ENCODE data around the gene PTPRB.

The PTPRB gene

DNA sequence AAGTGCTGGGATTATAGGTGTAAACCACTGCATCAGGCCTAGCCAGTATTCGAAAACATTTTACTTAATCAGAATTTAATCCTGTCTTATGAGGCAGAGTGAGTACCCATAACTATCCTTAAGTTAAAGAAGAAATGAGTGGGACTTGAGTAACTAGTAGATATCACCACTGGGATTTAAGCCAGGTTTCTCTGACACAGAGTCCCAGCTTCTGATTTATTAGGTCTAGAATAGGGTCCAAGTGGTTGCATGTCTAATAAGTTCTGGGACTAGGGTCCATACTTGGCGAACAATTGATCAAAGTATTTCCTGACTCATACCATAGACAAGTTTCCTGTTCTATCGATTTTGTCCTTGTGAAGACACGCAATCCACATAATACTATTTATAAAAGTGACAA is 18.9 kb downstream of the PTPRB start:
- H3K4me3 ChIP-seq (replicated peaks; ENCODE audit: low read depth, low read length): no peak overlapping the region
- TF ChIP-seq, protein P1, sequence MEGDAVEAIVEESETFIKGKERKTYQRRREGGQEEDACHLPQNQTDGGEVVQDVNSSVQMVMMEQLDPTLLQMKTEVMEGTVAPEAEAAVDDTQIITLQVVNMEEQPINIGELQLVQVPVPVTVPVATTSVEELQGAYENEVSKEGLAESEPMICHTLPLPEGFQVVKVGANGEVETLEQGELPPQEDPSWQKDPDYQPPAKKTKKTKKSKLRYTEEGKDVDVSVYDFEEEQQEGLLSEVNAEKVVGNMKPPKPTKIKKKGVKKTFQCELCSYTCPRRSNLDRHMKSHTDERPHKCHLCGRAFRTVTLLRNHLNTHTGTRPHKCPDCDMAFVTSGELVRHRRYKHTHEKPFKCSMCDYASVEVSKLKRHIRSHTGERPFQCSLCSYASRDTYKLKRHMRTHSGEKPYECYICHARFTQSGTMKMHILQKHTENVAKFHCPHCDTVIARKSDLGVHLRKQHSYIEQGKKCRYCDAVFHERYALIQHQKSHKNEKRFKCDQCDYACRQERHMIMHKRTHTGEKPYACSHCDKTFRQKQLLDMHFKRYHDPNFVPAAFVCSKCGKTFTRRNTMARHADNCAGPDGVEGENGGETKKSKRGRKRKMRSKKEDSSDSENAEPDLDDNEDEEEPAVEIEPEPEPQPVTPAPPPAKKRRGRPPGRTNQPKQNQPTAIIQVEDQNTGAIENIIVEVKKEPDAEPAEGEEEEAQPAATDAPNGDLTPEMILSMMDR (IDR thresholded peaks at IDR 0.05; ENCODE audit: low read length, missing control alignments): no peak
- DNase-seq (ENCODE audit: low read depth): no peak

DNA sequence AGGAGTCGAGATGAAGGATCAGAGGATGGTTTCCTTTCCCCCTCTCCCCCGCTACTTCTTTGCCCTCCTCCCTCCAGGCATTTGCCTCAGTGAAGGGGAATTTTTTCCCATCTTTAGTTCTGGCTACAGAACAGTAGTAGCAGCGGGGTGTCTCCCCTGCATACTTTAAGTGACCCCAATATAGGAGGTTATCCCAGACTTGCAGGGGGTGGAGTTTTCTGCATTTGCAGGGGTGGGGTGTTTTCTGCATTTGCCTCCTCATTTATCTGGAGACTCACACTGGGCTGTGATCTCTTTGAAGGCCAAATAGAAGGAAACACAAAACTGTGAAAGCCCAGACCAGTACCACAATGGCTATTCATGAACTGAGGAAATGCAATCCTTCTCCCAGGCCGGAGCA is 19.8 kb downstream of the PTPRB start:
- TF ChIP-seq, protein P1 (IDR thresholded peaks at IDR 0.05; ENCODE audit: low read length, missing control alignments): no peak
- no peak overlapping the region for H3K4me3 ChIP-seq (replicated peaks; ENCODE audit: low read depth, low read length)
- no peak for DNase-seq (ENCODE audit: low read depth)

DNA sequence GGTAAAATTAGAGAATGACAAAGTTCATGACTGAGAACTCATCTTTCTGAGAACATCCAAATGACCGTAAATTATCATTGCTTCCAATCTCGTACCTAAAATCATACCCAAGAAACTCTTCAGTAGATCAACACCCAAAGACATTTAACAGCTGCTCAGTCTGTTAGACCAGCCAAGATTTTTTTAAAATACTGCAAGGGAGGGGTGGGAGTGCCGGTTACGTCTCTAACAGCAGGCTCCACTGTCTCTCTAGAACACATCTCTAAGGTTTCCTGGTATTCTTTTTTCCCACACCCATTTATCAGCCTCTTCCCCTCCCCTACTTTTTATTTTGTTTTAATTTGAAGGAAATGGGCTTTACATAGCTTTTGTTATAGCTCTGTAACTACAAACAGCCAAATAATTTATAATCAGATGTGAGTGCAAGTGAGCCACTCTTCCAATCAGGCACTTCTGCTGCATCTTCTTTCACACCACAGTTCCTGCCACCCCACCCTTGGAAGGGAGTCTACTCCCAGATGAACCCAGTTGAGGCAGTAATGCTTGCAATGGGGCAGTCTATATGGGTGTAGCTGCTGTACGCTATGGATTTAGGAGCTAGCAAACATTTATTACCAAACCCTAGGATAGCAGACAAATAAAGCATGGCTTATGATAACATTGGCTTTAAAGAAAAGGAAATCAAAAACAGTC is 21.9 kb downstream of the PTPRB start:
- H3K4me3 ChIP-seq (replicated peaks; ENCODE audit: low read depth, low read length): no peak overlapping the region
- DNase-seq (ENCODE audit: low read depth): no peak
- TF ChIP-seq, protein P1 (IDR thresholded peaks at IDR 0.05; ENCODE audit: low read length, missing control alignments): no peak

DNA sequence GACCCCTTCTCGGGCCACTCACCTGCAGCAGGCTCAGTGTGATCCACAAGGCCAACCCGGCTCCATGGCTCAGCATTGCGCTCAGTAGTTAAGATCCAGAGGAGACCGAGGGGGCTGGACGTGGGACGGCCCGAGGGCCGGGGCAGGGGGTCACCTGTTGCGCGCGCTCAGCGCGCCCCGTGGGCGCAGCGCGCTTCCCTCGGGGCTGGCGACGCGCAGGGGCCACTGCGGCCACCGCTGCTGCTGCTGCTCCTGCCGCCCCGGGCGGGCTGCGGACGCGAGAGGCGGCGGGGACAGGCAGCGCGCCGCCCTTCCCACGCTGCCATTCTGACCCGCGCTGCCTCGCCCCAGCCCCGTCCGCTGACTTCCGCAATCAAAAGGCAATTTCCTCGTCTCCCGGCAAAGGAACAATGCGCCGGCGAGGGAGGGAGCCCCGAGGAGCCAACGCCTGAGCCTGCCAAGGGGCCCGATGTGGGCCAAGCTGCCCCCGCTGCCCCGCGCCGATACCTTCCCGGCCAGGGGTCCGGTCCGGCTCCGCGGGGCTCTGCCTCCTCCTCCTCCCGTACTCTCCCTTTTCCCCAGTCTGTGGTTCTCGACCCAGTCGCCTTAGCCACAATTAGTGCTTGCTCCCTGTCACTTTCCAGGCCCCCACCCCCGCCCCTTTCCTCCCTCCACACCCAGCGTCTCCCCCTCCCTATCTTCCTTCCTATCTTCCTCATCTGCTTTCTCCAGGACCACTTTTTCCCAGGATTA is 27.3 kb downstream of the PTPRB start:
- peak overlapping the region; percentile 57 for H3K4me3 ChIP-seq (replicated peaks; ENCODE audit: low read depth, low read length)
- peak; percentile 38 for DNase-seq (ENCODE audit: low read depth)
- TF ChIP-seq, protein P1 (IDR thresholded peaks at IDR 0.05; ENCODE audit: low read length, missing control alignments): no peak

DNA sequence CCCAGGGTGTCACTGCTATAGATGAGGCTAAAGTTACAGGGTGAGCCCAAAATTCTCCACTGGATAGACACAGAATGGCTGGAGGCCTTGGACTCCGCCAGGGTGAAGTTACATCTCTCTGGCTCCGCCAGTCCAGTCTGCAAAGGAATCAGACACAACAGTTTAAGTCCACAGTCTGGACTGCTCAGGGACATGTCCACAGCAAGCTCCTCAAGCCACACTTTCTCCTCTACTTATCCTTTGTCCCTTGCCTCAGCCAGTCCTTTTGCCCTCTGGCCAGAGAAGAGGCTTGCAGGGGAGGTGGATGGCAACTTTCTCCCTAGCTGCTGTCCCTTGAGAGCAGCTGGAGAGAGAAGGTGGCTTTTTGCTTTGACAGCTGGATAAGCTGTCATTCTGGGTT is 28.0 kb downstream of the PTPRB start:
- H3K4me3 ChIP-seq (replicated peaks; ENCODE audit: low read depth, low read length): peak overlapping the region; percentile 57
- no peak for DNase-seq (ENCODE audit: low read depth)
- TF ChIP-seq, protein P1 (IDR thresholded peaks at IDR 0.05; ENCODE audit: low read length, missing control alignments): no peak

DNA sequence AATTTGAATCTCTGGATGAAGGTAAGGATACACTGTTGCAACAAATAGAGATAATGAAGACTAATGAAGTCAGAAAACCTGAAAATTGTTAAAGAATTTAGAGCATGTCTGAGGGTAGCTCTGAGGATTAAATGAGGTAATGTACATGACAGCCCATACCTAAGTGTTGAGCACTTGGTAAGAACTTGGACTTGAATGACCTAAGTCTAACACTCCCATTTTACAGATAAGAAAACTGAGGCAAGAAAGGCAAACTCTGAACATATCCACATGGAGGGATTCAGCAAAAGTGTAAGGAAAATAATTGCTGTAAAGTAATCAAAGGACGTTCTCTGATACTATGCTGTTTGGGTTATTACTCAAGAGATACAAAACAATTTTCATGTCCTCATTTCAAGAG is 29.0 kb downstream of the PTPRB start:
- no peak for DNase-seq (ENCODE audit: low read depth)
- H3K4me3 ChIP-seq (replicated peaks; ENCODE audit: low read depth, low read length): no peak overlapping the region
- TF ChIP-seq, protein P1 (IDR thresholded peaks at IDR 0.05; ENCODE audit: low read length, missing control alignments): no peak
